K562 (cell line): ENCODE measurements around the gene HERC3. TPM values are rescaled to one million over a fixed set of nuclear protein-coding genes. Genes with fewer than 3 reads are reported as not detected.

ENCODE experiments used
- ATAC-seq: fragments of 200-7000 bp; cut with Tn5 transposase; 3 replicates; pipeline ENCODE4 v1.9.1; 2020; ENCODE audit warnings: moderate library complexity
- BruUV-seq: library from RNA; stranded (reverse); fragments of 400-500 nt; replicated peaks from 2 replicates; lab custom pipeline; 2021; lab: Mats Ljungman, UMichigan
- CTCF ChIA-PET: fragments of 300-600 bp; formaldehyde crosslinking; extraction: SDS; loops from one replicate; lab custom pipeline; 2021; ENCODE audit warnings: low intra/inter-chr PET ratio; lab: Yijun Ruan, JAX
- POLR2A ChIA-PET: fragments of 300-600, 350-650 bp; sonication (Branson Sonifier 250); formaldehyde crosslinking; extraction: SDS; loops from one replicate; lab custom pipeline; 2021; ENCODE audit warnings: antibody characterized with exemption, inconsistent platforms; lab: Yijun Ruan, JAX
- DNase-seq, 4 experiments: peaks; one replicate each; pipeline versions ENCODE4 v3.0.0 to v3.0.0-alpha.2; 2011 to 2018; ENCODE audit warnings: low spot score in 3 of 4, mixed read lengths in 3 of 4; ENCODE audit errors: extremely low read depth in 1 of 4
- FAIRE-seq: peaks from 2 replicates; lab custom pipeline; 2011; peaks lifted over from hg19 to GRCh38; lab: Jason Lieb, UNC
- H2AFZ ChIP-seq: 2 replicates; pipeline ENCODE4 v1.6.0; 2011; ENCODE audit warnings: low read depth, low read length, control low read depth, inconsistent platforms
- H3K27ac ChIP-seq: fragments of 200-600 bp; 3 replicates; pipeline ENCODE4 v1.8.0; 2011; ENCODE audit warnings: low read depth, mild to moderate bottlenecking, control low read depth, inconsistent platforms, low read length, moderate library complexity, mixed read lengths; ENCODE audit errors: extremely low read depth
- H3K27me3 ChIP-seq, 2 experiments: fragments of 300-600 bp in 1 of 2; 2 replicates in 1 of 2; 3 replicates in 1 of 2; pipeline versions ENCODE4 v1.6.0 to v1.8.0; 2011; ENCODE audit warnings: inconsistent platforms in 2 of 2, low read length in 2 of 2, mild to moderate bottlenecking in 1 of 2, mixed read lengths in 1 of 2, moderate library complexity in 1 of 2; ENCODE audit not compliant: control insufficient read depth in 2 of 2, insufficient read depth in 2 of 2
- H3K36me3 ChIP-seq: fragments of 300-600 bp; 3 replicates; pipeline ENCODE4 v1.8.0; 2011; ENCODE audit warnings: mild to moderate bottlenecking, low read length, inconsistent platforms; ENCODE audit not compliant: control insufficient read depth, insufficient read depth
- H3K4me1 ChIP-seq, 2 experiments: fragments of 200-600 bp in 1 of 2; replicated peaks in 1 of 2; 2 replicates in 1 of 2; 3 replicates in 1 of 2; pipeline versions ENCODE4 v1.5.1 to v1.8.0; 2011; ENCODE audit warnings: inconsistent platforms in 2 of 2, low read length in 2 of 2, mild to moderate bottlenecking in 1 of 2, mixed read lengths in 1 of 2, moderate library complexity in 1 of 2; ENCODE audit not compliant: control insufficient read depth in 2 of 2, insufficient read depth in 2 of 2
- H3K4me2 ChIP-seq: 2 replicates; pipeline ENCODE4 v1.6.1; 2011; ENCODE audit warnings: low read length, control low read depth, inconsistent platforms, mixed read lengths; ENCODE audit not compliant: insufficient read depth
- H3K4me3 ChIP-seq: fragments of 200-600 bp; sonication (generic), shearing (Covaris generic); 2 replicates; pipeline ENCODE4 v1.5.1; 2016; ENCODE audit warnings: control low read depth, inconsistent platforms
- H3K79me2 ChIP-seq: fragments of 200-600 bp; 3 replicates; pipeline ENCODE4 v1.8.0; 2011; ENCODE audit warnings: low read length, inconsistent platforms; ENCODE audit not compliant: control insufficient read depth, insufficient read depth
- H3K9ac ChIP-seq, 2 experiments: 2 replicates each; pipeline versions ENCODE4 v1.6.0 to v1.6.1; 2011; ENCODE audit warnings: low read depth in 2 of 2, low read length in 2 of 2, control low read depth in 1 of 2, inconsistent platforms in 1 of 2, mild to moderate bottlenecking in 1 of 2, mixed read lengths in 1 of 2; ENCODE audit not compliant: insufficient read depth in 1 of 2
- H3K9me1 ChIP-seq: one replicate; pipeline ENCODE4 v1.6.0; 2011; ENCODE audit warnings: inconsistent platforms, mild to moderate bottlenecking, low read length, moderate library complexity; ENCODE audit not compliant: control insufficient read depth, insufficient read depth
- H3K9me3 ChIP-seq: replicated peaks from 2 replicates; pipeline ENCODE4 v1.5.1; 2011; ENCODE audit warnings: low read depth, low read length, inconsistent platforms; ENCODE audit not compliant: control insufficient read depth, insufficient read depth
- H4K20me1 ChIP-seq: replicated peaks from 2 replicates; pipeline ENCODE4 v1.6.1; 2011; ENCODE audit warnings: low read length, inconsistent platforms, mixed read lengths; ENCODE audit not compliant: control insufficient read depth, insufficient read depth
- CBX3 ChIP-seq, 2 experiments: IDR thresholded peaks; 1 replicate in 1 of 2; 2 replicates in 1 of 2; pipeline ENCODE4 v1.6.1; 2012; ENCODE audit warnings: inconsistent platforms in 2 of 2, low read length in 2 of 2, borderline replicate concordance in 1 of 2, control low read depth in 1 of 2
- CREBBP ChIP-seq: IDR thresholded peaks from one replicate; pipeline ENCODE4 v1.6.1; 2012; ENCODE audit warnings: low read depth, mild to moderate bottlenecking, control low read depth, inconsistent platforms, low read length
- PHF21A ChIP-seq: fragments of 450-650 bp; IDR thresholded peaks from 2 replicates; pipeline ENCODE4 v1.6.1; 2017; ENCODE audit warnings: low read depth, borderline replicate concordance
- RBM34 ChIP-seq: fragments of 200-400 bp; formaldehyde crosslinking; IDR thresholded peaks from 2 replicates; pipeline ENCODE4 v1.6.1; 2018; ENCODE audit warnings: low read length, borderline replicate concordance; ENCODE audit not compliant: insufficient read depth
- SRSF7 ChIP-seq: fragments of 200-400 bp; formaldehyde crosslinking; optimal IDR thresholded peaks from 2 replicates; pipeline ENCODE3; 2017; ENCODE audit warnings: mild to moderate bottlenecking, low read depth, low read length
- ZFP30 ChIP-seq: fragments of 250-450 bp; sonication (Bioruptor Pico); IDR thresholded peaks from 2 replicates; pipeline ENCODE4 v1.8.0; 2022; ENCODE audit warnings: moderate library complexity, mild to moderate bottlenecking, inconsistent platforms, borderline replicate concordance
- ZNF212 ChIP-seq: fragments of 450-650 bp; formaldehyde crosslinking; IDR thresholded peaks from 2 replicates; pipeline ENCODE4 v1.4.0; 2020; ENCODE audit warnings: mild to moderate bottlenecking
- ZNF384 ChIP-seq: IDR thresholded peaks from 2 replicates; pipeline ENCODE4 v1.6.1; 2012; ENCODE audit warnings: low read depth, low read length, improper control_type of control experiment
- WGBS: fragments of 100-300 bp; shearing (Covaris generic); methylation state at CpG from one replicate; pipeline ENCODE4 v1.1.6; 2016; ENCODE audit warnings: low coverage, mixed read lengths; ENCODE audit not compliant: insufficient coverage; ENCODE audit errors: missing lambda C conversion rate; 5-methylcytosine and 5-hydroxymethylcytosine counted together
- in situ Hi-C: fragments of 300-500 bp; cut with MboI; formaldehyde crosslinking; loops from 4 replicates; pipeline ENCODE4 v1.15.0; 2018; ENCODE audit warnings: inconsistent platforms, mixed read lengths
- intact Hi-C: fragments of 100-400 bp; cut with micrococcal nuclease; formaldehyde crosslinking; loops from 2 replicates; pipeline ENCODE4 v1.14.2; 2022
- polyA plus RNA-seq, 8 experiments: library from polyadenylated mRNA; depleted of rRNA in 4 of 8; stranded (reverse) in 5 of 8; unstranded in 3 of 8; fragments of >200 nt; fragmentation: Nextera tagmentation in 2 of 8; fragmentation: Illumina TruSeq in 1 of 8; extraction: Ambion mirVana in 2 of 8; extraction: Trizol in 1 of 8; gene quantifications; 2 replicates each; pipeline versions ENCODE4 v1.2.1 to v1.2.3, GENCODE V29; 2011 to 2014; ENCODE audit warnings: inconsistent platforms in 1 of 8, missing spikeins in 1 of 8
- total RNA-seq, 7 experiments: library from RNA; depleted of rRNA in 6 of 7; stranded (reverse); fragments of >200 nt in 6 of 7; fragmentation: Illumina TruSeq in 2 of 7; extraction: Trizol in 2 of 7; gene quantifications; 2 replicates each; pipeline versions ENCODE4 v1.2.1 to v1.2.3, GENCODE V29; 2011 to 2021; ENCODE audit warnings: low replicate concordance in 1 of 7

HERC3 gene
- total and polyA plus RNA-seq, 9 of the 15 experiments (the other 6 are each of a cell fraction or from before 2014, with no cell fraction given), result 1.8 to 13.1 (median 7.6) TPM

DNA sequence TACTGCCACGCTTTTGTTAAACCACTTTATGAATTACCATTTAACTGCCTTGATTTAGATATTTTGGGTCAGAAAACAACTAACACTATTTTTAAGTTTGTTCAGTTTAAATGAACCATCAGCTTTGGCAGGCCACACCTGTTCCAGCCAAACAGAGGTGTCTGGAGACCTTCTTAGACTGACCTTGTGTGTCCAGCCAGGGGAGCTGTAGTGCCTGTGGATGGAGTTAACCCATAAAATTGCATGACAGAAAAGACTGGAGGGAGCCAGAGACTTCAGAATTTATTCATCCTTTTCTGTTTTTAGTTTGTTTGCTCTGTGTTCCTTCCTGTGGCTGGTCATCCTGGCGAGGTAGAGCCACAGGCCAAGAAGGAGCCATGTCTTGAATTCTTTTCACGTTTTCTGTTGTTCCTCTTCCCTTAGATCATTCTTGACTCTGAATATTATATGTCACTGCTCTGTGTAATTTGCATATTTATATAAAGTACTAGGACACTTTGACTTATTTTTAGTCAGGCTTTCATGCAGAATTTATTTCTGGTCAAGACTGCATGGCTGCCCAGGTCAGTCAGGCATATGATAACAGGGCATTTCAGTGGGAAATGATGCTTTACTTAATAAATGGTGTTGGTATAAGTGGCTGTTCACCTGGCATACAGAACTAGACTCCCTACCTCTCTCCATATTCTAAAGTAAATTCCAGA is 26.7 kb downstream of the HERC3 start:
- no peaks in the 10 kb centered on the region for H3K36me3 ChIP-seq
- no peaks in the 10 kb centered on the region for H3K9me3 ChIP-seq
- ATAC-seq, result no peak
- in situ Hi-C loops (no loop called here), intact Hi-C loops (no loop called here)
- no peak overlapping the region for H3K4me3 ChIP-seq
- no peaks in the 10 kb centered on the region for H4K20me1 ChIP-seq
- no TSS peak for BruUV-seq
- H3K79me2 ChIP-seq, result no peaks in the 10 kb centered on the region
- no peaks in the 10 kb centered on the region for H3K9me1 ChIP-seq
- no peak for FAIRE-seq
- no peak overlapping the region for H3K9ac ChIP-seq
- CTCF ChIA-PET, result no interaction called here
- no peaks in the 10 kb centered on the region for H3K4me1 ChIP-seq
- no peak for TF ChIP-seq CREBBP
- TF ChIP-seq PHF21A, result no peak
- no peak for TF ChIP-seq RBM34
- no peak for TF ChIP-seq SRSF7
- no peak for TF ChIP-seq ZNF384
- TF ChIP-seq ZNF212, result no peak
- TF ChIP-seq ZFP30 (CRISPR knock-in tag), result no peak
- no peak for TF ChIP-seq CBX3 (IDR thresholded peaks at IDR 0.05; ENCODE audit: borderline replicate concordance in 1 of 2, low read length in 2 of 2)
- H2AFZ ChIP-seq, result no peak overlapping the region
- POLR2A ChIA-PET, result no interaction called here
- no peak overlapping the region for H3K27ac ChIP-seq
- no peaks in the 10 kb centered on the region for H3K27me3 ChIP-seq
- 34% methylated on average over 3 of the region's 3 CpGs for WGBS
- DNase-seq, result no peak
- no peak overlapping the region for H3K4me2 ChIP-seq
